SK-N-SH (cell line): ENCODE results near the gene MTHFD1L.

Experiments
- CTCF ChIP-seq: fragments of 200-600 bp; sonication (generic); IDR thresholded peaks from 2 replicates; pipeline ENCODE4 v1.6.1; 2017; ENCODE audit warnings: antibody characterized with exemption, mild to moderate bottlenecking, moderate library complexity
- EP300 ChIP-seq, 2 experiments: IDR thresholded peaks; 2 replicates each; pipeline versions ENCODE4 v1.4.0 to v1.6.1; 2012; ENCODE audit warnings: borderline replicate concordance in 1 of 2, low read depth in 1 of 2, low read length in 1 of 2
- FOXM1 ChIP-seq: IDR thresholded peaks from 2 replicates; pipeline ENCODE4 v1.4.0; 2012; ENCODE audit warnings: low read depth, mild to moderate bottlenecking
- GABPA ChIP-seq: IDR thresholded peaks from 2 replicates; pipeline ENCODE4 v1.4.0; 2012; ENCODE audit warnings: low read depth, mild to moderate bottlenecking
- JUND ChIP-seq: IDR thresholded peaks from 2 replicates; pipeline ENCODE4 v1.4.0; 2012
- PBX3 ChIP-seq: IDR thresholded peaks from 2 replicates; pipeline ENCODE4; 2012
- POLR2AphosphoS5 ChIP-seq: IDR thresholded peaks from 2 replicates; pipeline ENCODE4 v1.6.1; 2012; ENCODE audit warnings: low read depth, low read length
- RAD21 ChIP-seq: IDR thresholded peaks from 2 replicates; pipeline ENCODE4 v1.6.1; 2012; ENCODE audit warnings: mild to moderate bottlenecking, low read length
- REST ChIP-seq: IDR thresholded peaks from 2 replicates; pipeline ENCODE4 v1.6.1; 2012; ENCODE audit warnings: mild to moderate bottlenecking, low read depth, low read length, moderate library complexity

GRCh38 chr6:150876598-150876997 is 11.1 kb downstream of the MTHFD1L start:
- TF ChIP-seq POLR2AphosphoS5, result no peak
- no peak for TF ChIP-seq CTCF
- TF ChIP-seq JUND, result no peak
- TF ChIP-seq RAD21, result no peak
- no peak for TF ChIP-seq FOXM1
- TF ChIP-seq GABPA, result no peak
- no peak for TF ChIP-seq EP300 (IDR thresholded peaks at IDR 0.05; ENCODE audit: borderline replicate concordance in 1 of 2, low read depth in 1 of 2, low read length in 1 of 2)
- no peak for TF ChIP-seq PBX3
- TF ChIP-seq REST, result no peak
